Measurements from ENCODE around the gene RGS9. TPM values are rescaled to one million over a fixed set of nuclear protein-coding genes. Genes with fewer than 3 reads are reported as not detected.

The RGS9 gene
- total and polyA plus RNA-seq, 10 of the 15 experiments (the other 5 are each of a cell fraction or from before 2014, with no cell fraction given), result 1.1 to 10.6 (median 5.6) TPM

DNA sequence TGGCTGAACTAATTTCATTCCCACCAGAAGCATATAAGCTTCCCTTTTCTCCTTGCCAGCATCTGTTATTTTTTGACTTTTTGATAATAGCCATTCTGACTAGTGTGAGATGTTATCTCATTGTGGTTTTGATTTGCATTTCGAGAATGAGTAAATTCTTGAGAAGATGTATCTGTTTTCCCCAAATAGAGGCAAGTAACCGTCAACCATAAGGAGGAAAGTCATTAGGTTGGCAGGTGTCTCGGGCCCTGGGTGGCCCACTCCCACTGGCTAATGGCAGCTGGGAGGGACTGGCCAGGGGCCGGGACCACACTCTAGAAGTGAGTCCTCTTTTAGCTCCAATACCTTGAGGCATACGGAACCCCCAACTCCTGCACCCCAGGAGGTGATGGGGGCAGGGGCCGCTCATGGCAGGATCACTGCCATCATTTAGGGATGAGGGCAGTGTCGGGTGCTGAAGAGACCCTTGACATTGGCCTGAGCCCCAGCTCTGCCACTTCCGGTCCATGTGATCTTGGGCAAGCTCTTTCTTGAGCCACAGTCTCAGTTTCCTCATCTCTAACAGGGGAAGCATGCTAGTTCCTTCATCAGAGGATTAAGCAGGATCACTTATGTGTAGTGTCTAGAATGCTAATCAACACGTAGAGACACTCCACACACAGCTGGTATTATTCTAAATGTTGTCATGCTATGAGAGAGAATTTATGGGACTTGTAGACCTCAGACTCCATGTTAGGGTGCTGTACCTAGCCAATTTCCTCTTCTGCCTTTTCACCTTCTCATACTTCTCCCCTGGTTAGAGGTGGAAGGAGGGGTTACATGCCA is 44.3 kb downstream of the RGS9 start (continued):
- TF ChIP-seq HDAC6 (IDR thresholded peaks at IDR 0.05; ENCODE audit: unreplicated experiment) (no peak), ATF7 (IDR thresholded peaks at IDR 0.05; ENCODE audit: low read depth) (peak; percentile 93), LARP7 (IDR thresholded peaks at IDR 0.05) (peak; percentile 52; the same call in 1 of the 2 replicates), CHD4 (IDR thresholded peaks at IDR 0.05) (peak; percentile 89; the same call in 1 of the 2 replicates), RCOR1 (conservative IDR thresholded peaks at IDR 0.05; ENCODE audit: low read depth, low read length) (0 out of 2 replicates have a peak, but pooled peaks have one; percentile 43), IRF4 (IDR thresholded peaks at IDR 0.05; ENCODE audit: low read depth, low read length) (peak; percentile 77), NFIC (IDR thresholded peaks at IDR 0.05; ENCODE audit: low read depth, low read length) (peak; percentile 93; the same call in 1 of the 2 replicates), SMARCA5 (IDR thresholded peaks at IDR 0.05) (peak; percentile 91; the same call in 1 of the 2 replicates), ZZZ3 (IDR thresholded peaks at IDR 0.05; ENCODE audit: control insufficient read depth, insufficient read length, low read depth) (no peak)
- TF ChIP-seq, protein P1, sequence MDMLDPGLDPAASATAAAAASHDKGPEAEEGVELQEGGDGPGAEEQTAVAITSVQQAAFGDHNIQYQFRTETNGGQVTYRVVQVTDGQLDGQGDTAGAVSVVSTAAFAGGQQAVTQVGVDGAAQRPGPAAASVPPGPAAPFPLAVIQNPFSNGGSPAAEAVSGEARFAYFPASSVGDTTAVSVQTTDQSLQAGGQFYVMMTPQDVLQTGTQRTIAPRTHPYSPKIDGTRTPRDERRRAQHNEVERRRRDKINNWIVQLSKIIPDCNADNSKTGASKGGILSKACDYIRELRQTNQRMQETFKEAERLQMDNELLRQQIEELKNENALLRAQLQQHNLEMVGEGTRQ (IDR thresholded peaks at IDR 0.05; ENCODE audit: borderline replicate concordance, low read depth, low read length), result no peak
- TF ChIP-seq, protein P2, sequence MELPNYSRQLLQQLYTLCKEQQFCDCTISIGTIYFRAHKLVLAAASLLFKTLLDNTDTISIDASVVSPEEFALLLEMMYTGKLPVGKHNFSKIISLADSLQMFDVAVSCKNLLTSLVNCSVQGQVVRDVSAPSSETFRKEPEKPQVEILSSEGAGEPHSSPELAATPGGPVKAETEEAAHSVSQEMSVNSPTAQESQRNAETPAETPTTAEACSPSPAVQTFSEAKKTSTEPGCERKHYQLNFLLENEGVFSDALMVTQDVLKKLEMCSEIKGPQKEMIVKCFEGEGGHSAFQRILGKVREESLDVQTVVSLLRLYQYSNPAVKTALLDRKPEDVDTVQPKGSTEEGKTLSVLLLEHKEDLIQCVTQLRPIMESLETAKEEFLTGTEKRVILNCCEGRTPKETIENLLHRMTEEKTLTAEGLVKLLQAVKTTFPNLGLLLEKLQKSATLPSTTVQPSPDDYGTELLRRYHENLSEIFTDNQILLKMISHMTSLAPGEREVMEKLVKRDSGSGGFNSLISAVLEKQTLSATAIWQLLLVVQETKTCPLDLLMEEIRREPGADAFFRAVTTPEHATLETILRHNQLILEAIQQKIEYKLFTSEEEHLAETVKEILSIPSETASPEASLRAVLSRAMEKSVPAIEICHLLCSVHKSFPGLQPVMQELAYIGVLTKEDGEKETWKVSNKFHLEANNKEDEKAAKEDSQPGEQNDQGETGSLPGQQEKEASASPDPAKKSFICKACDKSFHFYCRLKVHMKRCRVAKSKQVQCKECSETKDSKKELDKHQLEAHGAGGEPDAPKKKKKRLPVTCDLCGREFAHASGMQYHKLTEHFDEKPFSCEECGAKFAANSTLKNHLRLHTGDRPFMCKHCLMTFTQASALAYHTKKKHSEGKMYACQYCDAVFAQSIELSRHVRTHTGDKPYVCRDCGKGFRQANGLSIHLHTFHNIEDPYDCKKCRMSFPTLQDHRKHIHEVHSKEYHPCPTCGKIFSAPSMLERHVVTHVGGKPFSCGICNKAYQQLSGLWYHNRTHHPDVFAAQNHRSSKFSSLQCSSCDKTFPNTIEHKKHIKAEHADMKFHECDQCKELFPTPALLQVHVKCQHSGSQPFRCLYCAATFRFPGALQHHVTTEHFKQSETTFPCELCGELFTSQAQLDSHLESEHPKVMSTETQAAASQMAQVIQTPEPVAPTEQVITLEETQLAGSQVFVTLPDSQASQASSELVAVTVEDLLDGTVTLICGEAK (IDR thresholded peaks at IDR 0.05; ENCODE audit: borderline replicate concordance), result no peak
- TF ChIP-seq, protein P3, sequence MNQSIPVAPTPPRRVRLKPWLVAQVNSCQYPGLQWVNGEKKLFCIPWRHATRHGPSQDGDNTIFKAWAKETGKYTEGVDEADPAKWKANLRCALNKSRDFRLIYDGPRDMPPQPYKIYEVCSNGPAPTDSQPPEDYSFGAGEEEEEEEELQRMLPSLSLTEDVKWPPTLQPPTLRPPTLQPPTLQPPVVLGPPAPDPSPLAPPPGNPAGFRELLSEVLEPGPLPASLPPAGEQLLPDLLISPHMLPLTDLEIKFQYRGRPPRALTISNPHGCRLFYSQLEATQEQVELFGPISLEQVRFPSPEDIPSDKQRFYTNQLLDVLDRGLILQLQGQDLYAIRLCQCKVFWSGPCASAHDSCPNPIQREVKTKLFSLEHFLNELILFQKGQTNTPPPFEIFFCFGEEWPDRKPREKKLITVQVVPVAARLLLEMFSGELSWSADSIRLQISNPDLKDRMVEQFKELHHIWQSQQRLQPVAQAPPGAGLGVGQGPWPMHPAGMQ (IDR thresholded peaks at IDR 0.05; ENCODE audit: borderline replicate concordance), result no peak
- TF ChIP-seq, protein P4, sequence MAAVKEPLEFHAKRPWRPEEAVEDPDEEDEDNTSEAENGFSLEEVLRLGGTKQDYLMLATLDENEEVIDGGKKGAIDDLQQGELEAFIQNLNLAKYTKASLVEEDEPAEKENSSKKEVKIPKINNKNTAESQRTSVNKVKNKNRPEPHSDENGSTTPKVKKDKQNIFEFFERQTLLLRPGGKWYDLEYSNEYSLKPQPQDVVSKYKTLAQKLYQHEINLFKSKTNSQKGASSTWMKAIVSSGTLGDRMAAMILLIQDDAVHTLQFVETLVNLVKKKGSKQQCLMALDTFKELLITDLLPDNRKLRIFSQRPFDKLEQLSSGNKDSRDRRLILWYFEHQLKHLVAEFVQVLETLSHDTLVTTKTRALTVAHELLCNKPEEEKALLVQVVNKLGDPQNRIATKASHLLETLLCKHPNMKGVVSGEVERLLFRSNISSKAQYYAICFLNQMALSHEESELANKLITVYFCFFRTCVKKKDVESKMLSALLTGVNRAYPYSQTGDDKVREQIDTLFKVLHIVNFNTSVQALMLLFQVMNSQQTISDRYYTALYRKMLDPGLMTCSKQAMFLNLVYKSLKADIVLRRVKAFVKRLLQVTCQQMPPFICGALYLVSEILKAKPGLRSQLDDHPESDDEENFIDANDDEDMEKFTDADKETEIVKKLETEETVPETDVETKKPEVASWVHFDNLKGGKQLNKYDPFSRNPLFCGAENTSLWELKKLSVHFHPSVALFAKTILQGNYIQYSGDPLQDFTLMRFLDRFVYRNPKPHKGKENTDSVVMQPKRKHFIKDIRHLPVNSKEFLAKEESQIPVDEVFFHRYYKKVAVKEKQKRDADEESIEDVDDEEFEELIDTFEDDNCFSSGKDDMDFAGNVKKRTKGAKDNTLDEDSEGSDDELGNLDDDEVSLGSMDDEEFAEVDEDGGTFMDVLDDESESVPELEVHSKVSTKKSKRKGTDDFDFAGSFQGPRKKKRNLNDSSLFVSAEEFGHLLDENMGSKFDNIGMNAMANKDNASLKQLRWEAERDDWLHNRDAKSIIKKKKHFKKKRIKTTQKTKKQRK (IDR thresholded peaks at IDR 0.05; ENCODE audit: low read depth, low read length), result no peak
- TF ChIP-seq, protein P5, sequence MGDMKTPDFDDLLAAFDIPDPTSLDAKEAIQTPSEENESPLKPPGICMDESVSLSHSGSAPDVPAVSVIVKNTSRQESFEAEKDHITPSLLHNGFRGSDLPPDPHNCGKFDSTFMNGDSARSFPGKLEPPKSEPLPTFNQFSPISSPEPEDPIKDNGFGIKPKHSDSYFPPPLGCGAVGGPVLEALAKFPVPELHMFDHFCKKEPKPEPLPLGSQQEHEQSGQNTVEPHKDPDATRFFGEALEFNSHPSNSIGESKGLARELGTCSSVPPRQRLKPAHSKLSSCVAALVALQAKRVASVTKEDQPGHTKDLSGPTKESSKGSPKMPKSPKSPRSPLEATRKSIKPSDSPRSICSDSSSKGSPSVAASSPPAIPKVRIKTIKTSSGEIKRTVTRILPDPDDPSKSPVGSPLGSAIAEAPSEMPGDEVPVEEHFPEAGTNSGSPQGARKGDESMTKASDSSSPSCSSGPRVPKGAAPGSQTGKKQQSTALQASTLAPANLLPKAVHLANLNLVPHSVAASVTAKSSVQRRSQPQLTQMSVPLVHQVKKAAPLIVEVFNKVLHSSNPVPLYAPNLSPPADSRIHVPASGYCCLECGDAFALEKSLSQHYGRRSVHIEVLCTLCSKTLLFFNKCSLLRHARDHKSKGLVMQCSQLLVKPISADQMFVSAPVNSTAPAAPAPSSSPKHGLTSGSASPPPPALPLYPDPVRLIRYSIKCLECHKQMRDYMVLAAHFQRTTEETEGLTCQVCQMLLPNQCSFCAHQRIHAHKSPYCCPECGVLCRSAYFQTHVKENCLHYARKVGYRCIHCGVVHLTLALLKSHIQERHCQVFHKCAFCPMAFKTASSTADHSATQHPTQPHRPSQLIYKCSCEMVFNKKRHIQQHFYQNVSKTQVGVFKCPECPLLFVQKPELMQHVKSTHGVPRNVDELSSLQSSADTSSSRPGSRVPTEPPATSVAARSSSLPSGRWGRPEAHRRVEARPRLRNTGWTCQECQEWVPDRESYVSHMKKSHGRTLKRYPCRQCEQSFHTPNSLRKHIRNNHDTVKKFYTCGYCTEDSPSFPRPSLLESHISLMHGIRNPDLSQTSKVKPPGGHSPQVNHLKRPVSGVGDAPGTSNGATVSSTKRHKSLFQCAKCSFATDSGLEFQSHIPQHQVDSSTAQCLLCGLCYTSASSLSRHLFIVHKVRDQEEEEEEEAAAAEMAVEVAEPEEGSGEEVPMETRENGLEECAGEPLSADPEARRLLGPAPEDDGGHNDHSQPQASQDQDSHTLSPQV (IDR thresholded peaks at IDR 0.05), result no peak

All from GM12878 (cell line).